GM12864 (cell line): ENCODE data around the gene SECISBP2.

Experiments
- DNase-seq: peaks from one replicate; pipeline ENCODE4 v3.0.0-alpha.2; 2011; ENCODE audit warnings: low read depth
- H3K4me3 ChIP-seq: 2 replicates; pipeline ENCODE4 v1.5.1; 2011; ENCODE audit warnings: mild to moderate bottlenecking, low read depth, low read length, control low read depth
- TF ChIP-seq, protein P1 (sequence below): IDR thresholded peaks from 2 replicates; pipeline ENCODE4 v1.5.1; 2011; ENCODE audit warnings: low read depth, mild to moderate bottlenecking, moderate library complexity, low read length, control low read depth, inconsistent platforms; ENCODE audit errors: missing control alignments

The SECISBP2 gene

DNA sequence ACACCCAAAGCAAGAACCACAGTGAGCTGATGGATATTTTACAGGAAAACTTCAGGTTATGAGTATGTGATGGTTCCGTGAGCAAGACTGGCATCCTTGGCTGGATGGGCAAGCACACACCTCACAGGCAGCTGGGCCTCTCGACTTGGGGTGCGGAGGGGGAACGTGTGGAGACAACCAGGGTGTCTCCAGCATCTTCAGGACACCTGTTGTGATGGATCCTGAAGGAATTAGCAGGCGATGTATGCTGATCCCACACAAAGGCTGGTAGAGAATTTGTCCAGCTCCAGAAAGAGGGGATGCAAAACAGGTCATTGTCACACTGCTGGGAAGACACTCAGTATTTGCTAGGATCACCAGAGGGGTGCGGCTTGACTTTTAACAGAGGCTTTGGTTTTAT lies 42.7 kb downstream of the SECISBP2 start:
- no peak for DNase-seq
- TF ChIP-seq, protein P1, sequence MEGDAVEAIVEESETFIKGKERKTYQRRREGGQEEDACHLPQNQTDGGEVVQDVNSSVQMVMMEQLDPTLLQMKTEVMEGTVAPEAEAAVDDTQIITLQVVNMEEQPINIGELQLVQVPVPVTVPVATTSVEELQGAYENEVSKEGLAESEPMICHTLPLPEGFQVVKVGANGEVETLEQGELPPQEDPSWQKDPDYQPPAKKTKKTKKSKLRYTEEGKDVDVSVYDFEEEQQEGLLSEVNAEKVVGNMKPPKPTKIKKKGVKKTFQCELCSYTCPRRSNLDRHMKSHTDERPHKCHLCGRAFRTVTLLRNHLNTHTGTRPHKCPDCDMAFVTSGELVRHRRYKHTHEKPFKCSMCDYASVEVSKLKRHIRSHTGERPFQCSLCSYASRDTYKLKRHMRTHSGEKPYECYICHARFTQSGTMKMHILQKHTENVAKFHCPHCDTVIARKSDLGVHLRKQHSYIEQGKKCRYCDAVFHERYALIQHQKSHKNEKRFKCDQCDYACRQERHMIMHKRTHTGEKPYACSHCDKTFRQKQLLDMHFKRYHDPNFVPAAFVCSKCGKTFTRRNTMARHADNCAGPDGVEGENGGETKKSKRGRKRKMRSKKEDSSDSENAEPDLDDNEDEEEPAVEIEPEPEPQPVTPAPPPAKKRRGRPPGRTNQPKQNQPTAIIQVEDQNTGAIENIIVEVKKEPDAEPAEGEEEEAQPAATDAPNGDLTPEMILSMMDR: no peak
- H3K4me3 ChIP-seq: no peak overlapping the region

DNA sequence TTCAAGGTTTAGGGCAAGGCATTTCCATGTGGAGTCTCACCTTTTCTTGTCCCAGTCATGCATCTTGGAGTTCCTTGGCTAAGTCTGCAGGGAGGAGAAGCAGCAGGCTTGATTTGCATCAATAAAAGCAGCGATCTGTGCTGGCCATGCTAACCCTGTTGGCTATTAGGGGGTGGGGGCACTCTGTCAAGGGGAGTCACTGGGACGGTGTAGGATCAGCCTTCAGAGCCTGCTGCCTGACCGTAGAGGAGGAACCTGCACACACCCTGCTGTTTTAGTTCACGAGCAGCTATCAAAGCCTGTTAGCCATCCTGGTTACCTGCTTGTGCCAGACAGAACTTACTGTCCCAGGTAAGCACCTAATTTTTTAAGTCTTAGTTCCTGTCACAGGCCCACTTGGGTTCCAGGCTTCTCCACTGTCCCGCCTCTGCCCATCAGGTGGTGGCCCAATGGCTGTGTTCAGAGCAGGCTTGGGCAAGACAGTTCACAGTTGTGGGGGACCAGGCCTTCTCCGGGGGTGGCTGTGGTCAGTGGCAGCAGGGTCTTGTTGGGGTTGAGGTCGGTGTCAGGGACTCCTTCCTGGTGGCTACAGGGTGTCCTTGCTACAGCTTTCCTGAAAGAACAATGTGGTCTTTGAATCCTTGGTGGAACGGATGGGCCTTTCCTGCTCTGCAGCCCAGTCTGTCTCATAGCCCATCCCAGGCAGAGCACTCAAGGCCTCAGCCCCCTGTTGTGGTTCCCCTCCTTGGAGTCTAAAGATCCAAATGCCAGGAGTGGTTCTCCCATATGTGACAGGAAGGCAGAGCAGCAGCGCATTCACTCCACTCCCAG lies 43.7 kb downstream of the SECISBP2 start:
- TF ChIP-seq, protein P1: no peak
- no peak overlapping the region for H3K4me3 ChIP-seq
- no peak for DNase-seq

DNA sequence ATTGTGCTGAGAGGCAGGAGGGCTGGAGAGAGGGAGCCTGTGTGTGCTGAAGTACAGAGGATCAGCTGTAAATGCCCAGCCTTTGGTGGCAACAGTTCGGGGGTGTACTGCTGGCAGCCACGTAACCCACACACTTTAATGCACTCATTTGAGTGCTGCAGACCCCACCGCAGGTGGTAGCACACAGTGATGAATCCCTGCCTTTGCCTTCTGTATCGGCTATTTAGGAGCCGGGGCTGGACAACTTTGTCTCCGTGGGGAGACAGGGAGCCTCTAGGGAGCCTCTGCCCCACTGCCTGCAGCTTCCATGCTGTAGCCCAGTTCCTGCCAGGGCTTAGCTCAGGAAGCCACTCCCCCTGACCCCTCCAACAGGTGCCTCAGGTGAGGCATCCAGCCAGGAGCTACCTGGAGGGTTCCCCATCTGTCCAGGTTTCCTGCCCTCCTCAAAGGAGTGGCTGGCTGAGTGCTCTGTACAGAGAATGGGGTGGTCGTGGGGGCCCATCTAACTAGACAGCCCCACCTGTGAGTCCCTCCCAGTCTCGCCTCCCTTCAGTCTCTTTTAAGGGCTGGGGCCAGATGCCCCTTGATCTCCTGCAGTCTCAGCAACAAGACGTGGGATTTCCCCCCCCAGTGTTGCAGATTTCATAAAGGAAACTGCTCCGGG lies 44.5 kb downstream of the SECISBP2 start:
- TF ChIP-seq, protein P1: no peak
- no peak overlapping the region for H3K4me3 ChIP-seq
- DNase-seq: no peak

DNA sequence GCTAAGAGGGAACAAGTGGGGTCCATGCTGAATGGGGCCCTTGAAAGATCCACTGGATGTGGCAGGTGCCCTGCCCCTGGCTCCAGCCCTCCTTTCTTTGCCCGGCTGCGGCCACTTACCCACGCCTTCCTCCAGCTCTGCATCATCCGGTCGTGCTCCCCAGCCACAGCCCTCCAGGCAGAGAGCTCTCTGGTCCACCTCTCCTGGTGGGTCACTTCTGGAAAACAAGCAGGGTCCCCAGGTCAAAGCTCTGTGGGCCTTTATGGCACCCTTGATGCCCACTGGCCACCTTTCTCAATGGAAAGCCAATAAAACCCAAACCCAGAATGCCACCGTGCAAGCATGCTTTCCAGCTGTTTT lies 45.0 kb downstream of the SECISBP2 start:
- no peak for DNase-seq
- no peak overlapping the region for H3K4me3 ChIP-seq
- TF ChIP-seq, protein P1: no peak

DNA sequence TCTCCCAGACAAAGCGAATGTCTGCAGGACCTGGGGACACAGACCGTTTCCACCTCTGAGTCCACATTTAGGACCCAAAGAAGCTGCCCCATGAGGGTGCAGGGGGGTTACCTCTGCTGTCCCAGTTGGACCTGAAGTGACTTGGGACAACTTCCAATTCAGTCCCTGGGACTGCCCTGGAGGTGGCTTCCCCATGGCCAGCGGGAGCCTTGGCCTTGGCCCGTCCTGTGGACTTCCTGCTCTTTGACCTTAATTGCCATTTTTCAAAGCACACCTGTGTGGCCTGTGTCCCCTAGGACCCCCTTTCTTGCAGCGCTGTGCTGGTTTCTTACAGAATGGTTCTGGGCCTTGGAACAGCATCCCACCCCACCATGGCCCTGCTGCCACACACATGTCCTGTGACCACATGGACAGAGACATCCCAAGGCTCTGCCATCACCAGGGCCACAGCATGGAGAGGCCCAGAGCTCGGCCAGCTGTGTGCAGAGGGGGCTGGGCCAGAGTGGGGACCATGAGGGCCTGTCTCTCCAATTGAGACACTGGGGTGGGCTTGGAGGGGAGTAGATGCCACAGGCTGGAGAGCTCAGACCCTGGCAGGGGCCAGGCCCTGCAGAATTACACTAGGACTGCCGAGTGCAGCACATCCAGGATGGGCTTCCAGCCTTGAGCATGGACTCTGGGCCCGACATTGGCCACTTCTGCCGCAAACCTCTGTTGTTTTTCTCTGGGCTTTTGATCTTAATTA lies 45.8 kb downstream of the SECISBP2 start:
- TF ChIP-seq, protein P1: no peak
- no peak overlapping the region for H3K4me3 ChIP-seq

DNA sequence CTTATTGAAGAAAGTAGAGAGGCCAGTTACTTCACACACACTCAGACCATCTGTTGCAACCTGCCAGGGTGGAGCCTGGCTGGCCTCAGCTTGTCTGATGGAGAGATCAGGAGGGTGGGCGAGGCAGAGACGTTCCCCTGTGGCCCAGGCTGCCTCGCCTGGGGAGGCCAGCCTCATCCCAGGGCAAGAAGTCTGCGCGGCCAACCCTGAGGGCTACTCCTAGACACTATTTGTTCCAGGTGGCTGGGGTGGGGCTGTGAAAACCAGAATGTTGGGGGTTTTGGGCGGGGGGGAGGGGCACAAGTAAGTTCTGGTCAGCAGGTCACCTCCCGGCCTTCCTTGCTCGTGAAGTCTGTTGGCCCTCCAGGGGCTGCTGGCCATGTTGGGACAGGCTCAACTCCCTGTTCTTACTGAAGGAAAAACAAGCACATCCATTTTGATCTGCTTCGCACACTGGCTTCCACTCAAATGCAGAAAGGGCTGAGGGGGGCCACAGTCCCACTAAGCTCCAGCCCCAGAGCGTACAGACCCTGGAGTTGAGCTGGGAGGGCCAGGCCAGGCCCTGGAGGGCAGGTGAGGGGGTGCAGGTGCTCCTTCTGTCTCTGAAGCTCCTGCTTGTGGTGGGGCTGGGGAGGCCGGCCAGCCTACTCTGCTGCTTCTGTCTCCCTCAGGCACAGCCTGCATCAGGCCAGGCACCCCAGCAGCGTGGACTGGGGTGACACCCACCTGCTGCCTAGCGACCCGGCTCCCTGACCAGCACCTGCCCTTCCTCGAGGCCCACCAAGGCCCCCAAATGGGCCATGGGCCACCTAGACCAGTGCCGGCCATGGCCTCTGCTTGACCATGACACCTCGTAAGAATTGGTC lies 46.6 kb downstream of the SECISBP2 start:
- no peak overlapping the region for H3K4me3 ChIP-seq
- no peak for DNase-seq
- TF ChIP-seq, protein P1: no peak

More for the DNA sequence above, 45.8 kb downstream of the SECISBP2 start:
- DNase-seq: no peak
